NCI-H2196 (cell line): ENCODE measurements around the gene EXOC6.

Experiments used
- DNase-seq: peaks from one replicate; lab custom pipeline; 2025; ENCODE audit not compliant: unreplicated experiment; lab: John Stamatoyannopoulos, UW

EXOC6 gene

DNA sequence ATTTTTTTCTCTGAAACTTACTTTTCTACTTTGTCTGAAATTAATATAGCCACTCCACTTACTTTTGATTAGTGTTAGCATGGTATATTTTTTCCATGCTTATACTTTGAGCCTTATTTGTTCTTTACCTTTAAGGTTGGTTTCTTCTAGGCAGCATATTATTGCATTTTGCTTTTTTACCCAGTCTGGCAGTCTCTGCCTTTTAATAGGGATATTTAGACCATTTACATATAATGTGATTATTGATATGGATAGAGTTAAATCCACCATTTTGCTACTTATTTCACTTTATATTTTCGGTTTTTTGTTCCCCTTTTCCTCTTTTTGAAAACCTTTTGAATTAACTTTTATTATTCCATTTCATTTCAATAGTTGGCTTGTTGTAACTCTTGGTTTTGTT, 255.6 kb downstream of the EXOC6 start:
- no peak for DNase-seq

DNA sequence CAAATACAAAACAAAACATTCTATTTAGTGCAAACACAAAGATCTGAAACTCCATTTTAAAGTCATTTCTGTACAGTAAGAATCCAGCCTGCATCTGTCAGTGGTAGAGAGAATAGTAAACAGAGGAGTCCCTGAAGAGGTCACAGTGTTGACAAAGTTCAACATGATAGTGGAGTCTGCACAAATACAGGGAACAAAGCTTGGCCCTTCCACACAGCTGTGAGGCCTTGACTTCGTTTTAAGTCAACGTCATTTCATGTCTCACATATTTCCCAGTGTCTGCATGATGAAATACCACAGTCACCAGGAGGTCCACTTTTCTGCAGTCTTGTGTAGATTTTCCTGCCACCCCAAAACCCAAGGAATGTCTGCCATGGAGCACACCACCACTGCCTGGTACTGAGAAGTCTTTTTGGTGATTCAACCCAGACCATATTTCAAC, 258.3 kb downstream of the EXOC6 start:
- no peak for DNase-seq
